H1 (cell line): ENCODE measurements around the gene BGN. TPM values are rescaled to one million over a fixed set of nuclear protein-coding genes. Genes with fewer than 3 reads are reported as not detected.

Experiments
- polyA plus RNA-seq, 7 experiments: library from polyadenylated mRNA; depleted of rRNA in 3 of 7; stranded (reverse) in 5 of 7; unstranded in 2 of 7; fragments of >200 nt in 5 of 7; fragments of 200-250 nt in 2 of 7; gene quantifications; 1 replicate in 5 of 7; 2 replicates in 1 of 7; 4 replicates in 1 of 7; pipeline versions ENCODE4 v1.2.1 to v1.2.3, GENCODE V29; 2011 to 2013; ENCODE audit warnings: missing spikeins in 2 of 7, mixed read lengths in 2 of 7
- total RNA-seq: library from RNA; stranded (reverse); fragmentation: NEBNext Ultra II Directional; extraction: Animal tissue kit (Norgen Biotek cat#: 25700); gene quantifications from 2 replicates; pipeline ENCODE4 v1.2.1, GENCODE V29; 2021

Gene BGN
- total and polyA plus RNA-seq, 2 of the 8 experiments (the other 6 are each of a cell fraction or from before 2014, with no cell fraction given): 1.8 to 2.4 TPM

Other genes with a start within 250 kb of the BGN start
- gene PNMA6F, start 173.2 kb upstream of the BGN start, total RNA-seq: 0.15 and 0.22 TPM in 2 replicates
- 0.12 and 0.36 TPM in 2 replicates for gene PNMA6F, start 173.2 kb upstream of the BGN start, polyA plus RNA-seq (2011; rRNA removed)
- gene ZNF275, start 160.8 kb upstream of the BGN start, total RNA-seq: 8.1 and 8.2 TPM in 2 replicates
- 8.1 and 9.1 TPM in 2 replicates for gene ZNF275, start 160.8 kb upstream of the BGN start, polyA plus RNA-seq (2011; rRNA removed)
- gene PNMA6E, start 93.6 kb upstream of the BGN start, total RNA-seq: not detected in 2 replicates
- gene PNMA6E, start 93.6 kb upstream of the BGN start, polyA plus RNA-seq (2011; rRNA removed): not detected in 2 replicates
- gene ZFP92, start 83.5 kb upstream of the BGN start, total RNA-seq: 0.41 and 0.46 TPM in 2 replicates
- gene ZFP92, start 83.5 kb upstream of the BGN start, polyA plus RNA-seq (2011; rRNA removed): 0.14 and 0.17 TPM in 2 replicates
- 0.69 and 0.71 TPM in 2 replicates for gene TREX2, start 48.9 kb upstream of the BGN start, total RNA-seq
- gene TREX2, start 48.9 kb upstream of the BGN start, polyA plus RNA-seq (2011; rRNA removed): 0.80 and 1.5 TPM in 2 replicates
- 53.4 and 54.0 TPM in 2 replicates for gene HAUS7, start 24.4 kb upstream of the BGN start, total RNA-seq
- 45.4 and 56.9 TPM in 2 replicates for gene HAUS7, start 24.4 kb upstream of the BGN start, polyA plus RNA-seq (2011; rRNA removed)
- gene ATP2B3, start 22.7 kb downstream of the BGN start, total RNA-seq: 0.15 and 0.19 TPM in 2 replicates
- gene ATP2B3, start 22.7 kb downstream of the BGN start, polyA plus RNA-seq (2011; rRNA removed): 0.14 and 0.24 TPM in 2 replicates
- gene CCNQ, start 104.2 kb downstream of the BGN start, total RNA-seq: 15.8 and 16.6 TPM in 2 replicates
- 32.1 and 34.9 TPM in 2 replicates for gene CCNQ, start 104.2 kb downstream of the BGN start, polyA plus RNA-seq (2011; rRNA removed)
- 0.63 and 1.1 TPM in 2 replicates for gene DUSP9, start 152.2 kb downstream of the BGN start, total RNA-seq
- 0.80 and 1.2 TPM in 2 replicates for gene DUSP9, start 152.2 kb downstream of the BGN start, polyA plus RNA-seq (2011; rRNA removed)
- gene PNCK, start 178.8 kb downstream of the BGN start, total RNA-seq: 4.3 and 6.2 TPM in 2 replicates
- 6.3 and 13.9 TPM in 2 replicates for gene PNCK, start 178.8 kb downstream of the BGN start, polyA plus RNA-seq (2011; rRNA removed)
- gene SLC6A8, start 192.9 kb downstream of the BGN start, total RNA-seq: 94.7 and 98.5 TPM in 2 replicates
- 87.7 and 132 TPM in 2 replicates for gene SLC6A8, start 192.9 kb downstream of the BGN start, polyA plus RNA-seq (2011; rRNA removed)
- 157 and 159 TPM in 2 replicates for gene BCAP31, start 229.4 kb downstream of the BGN start, total RNA-seq
- 136 and 139 TPM in 2 replicates for gene BCAP31, start 229.4 kb downstream of the BGN start, polyA plus RNA-seq (2011; rRNA removed)
- 4.6 and 6.6 TPM in 2 replicates for gene ABCD1, start 229.9 kb downstream of the BGN start, total RNA-seq
- 3.1 and 6.7 TPM in 2 replicates for gene ABCD1, start 229.9 kb downstream of the BGN start, polyA plus RNA-seq (2011; rRNA removed)